H1 (cell line): Measurements from ENCODE around the gene SLC25A21. TPM values are rescaled to one million over a fixed set of nuclear protein-coding genes. Genes with fewer than 3 reads are reported as not detected.

ENCODE experiments used
- CTCF ChIA-PET: fragments of 300-600 bp; sonication (Branson Sonifier 250); formaldehyde crosslinking; loops from one replicate; lab custom pipeline; 2021; ENCODE audit not compliant: partially characterized antibody; lab: Charles Lee
- POLR2A ChIA-PET: fragments of 300-600 bp; sonication (Branson Sonifier 250); formaldehyde crosslinking; loops from one replicate; lab custom pipeline; 2021; ENCODE audit warnings: inconsistent platforms; ENCODE audit not compliant: partially characterized antibody; lab: Charles Lee
- DNase-seq, 2 experiments: peaks; one replicate each; pipeline versions ENCODE4 v3.0.0 to v3.0.0-alpha.2; 2010 to 2022; ENCODE audit warnings: low spot score in 2 of 2, low read depth in 1 of 2, mixed read lengths in 1 of 2
- FAIRE-seq: peaks from 2 replicates; lab custom pipeline; 2011; peaks lifted over from hg19 to GRCh38; lab: Jason Lieb, UNC
- H2AFZ ChIP-seq: 2 replicates; pipeline ENCODE4 v1.8.1; 2012; ENCODE audit warnings: low read length, inconsistent platforms
- H2AK5ac ChIP-seq: 2 replicates; pipeline ENCODE4 v1.6.1; 2013; ENCODE audit warnings: low read depth, low read length
- H2BK120ac ChIP-seq: replicated peaks from 2 replicates; pipeline ENCODE3; 2013; ENCODE audit warnings: low read depth, low read length, inconsistent platforms
- H2BK12ac ChIP-seq: 2 replicates; pipeline ENCODE4 v1.6.1; 2013; ENCODE audit warnings: low read depth, low read length
- H2BK15ac ChIP-seq: 2 replicates; pipeline ENCODE4 v1.6.1; 2013; ENCODE audit warnings: low read length
- H2BK20ac ChIP-seq: 2 replicates; pipeline ENCODE4 v1.6.1; 2013; ENCODE audit warnings: low read length
- H2BK5ac ChIP-seq: 2 replicates; pipeline ENCODE4 v1.6.1; 2013; ENCODE audit warnings: low read depth, low read length
- H3K14ac ChIP-seq: 2 replicates; pipeline ENCODE4 v1.6.1; 2013; ENCODE audit warnings: inconsistent platforms; ENCODE audit not compliant: insufficient read length
- H3K18ac ChIP-seq: 2 replicates; pipeline ENCODE4 v1.6.1; 2013; ENCODE audit warnings: low read length; ENCODE audit errors: extremely low read depth
- H3K23ac ChIP-seq: 2 replicates; pipeline ENCODE4 v1.6.1; 2013; ENCODE audit warnings: inconsistent platforms; ENCODE audit not compliant: insufficient read length
- H3K23me2 ChIP-seq: 2 replicates; pipeline ENCODE4 v1.6.1; 2013; ENCODE audit warnings: low read depth, low read length
- H3K27ac ChIP-seq: 2 replicates; pipeline ENCODE4 v1.6.1; 2011; ENCODE audit warnings: low read depth, low read length, inconsistent platforms
- H3K27me3 ChIP-seq, 4 experiments: replicated peaks in 1 of 4; 1 replicate in 1 of 4; 2 replicates in 3 of 4; pipeline versions ENCODE4 v1.6.1 to v1.8.1; 2011 to 2013; ENCODE audit warnings: low read length in 3 of 4, mild to moderate bottlenecking in 3 of 4, inconsistent platforms in 2 of 4, mixed read lengths in 2 of 4, moderate library complexity in 1 of 4; ENCODE audit not compliant: control insufficient read depth in 3 of 4, insufficient read depth in 3 of 4; ENCODE audit errors: extremely low read depth in 1 of 4
- H3K36me3 ChIP-seq, 4 experiments: 2 replicates each; pipeline versions ENCODE4 v1.6.1 to v1.8.1; 2011 to 2013; ENCODE audit warnings: mild to moderate bottlenecking in 4 of 4, low read length in 3 of 4, moderate library complexity in 2 of 4, control low read depth in 1 of 4, inconsistent platforms in 1 of 4; ENCODE audit not compliant: insufficient read depth in 4 of 4, control insufficient read depth in 2 of 4
- H3K4ac ChIP-seq: replicated peaks from 2 replicates; pipeline ENCODE3; 2013; ENCODE audit warnings: low read length, low read depth, mixed read lengths, inconsistent platforms; ENCODE audit not compliant: insufficient read length
- H3K4me1 ChIP-seq, 4 experiments: replicated peaks in 1 of 4; 1 replicate in 1 of 4; 2 replicates in 3 of 4; pipeline versions ENCODE4 v1.6.1 to v1.8.1; 2011 to 2013; ENCODE audit warnings: low read length in 3 of 4, inconsistent platforms in 2 of 4, mixed read lengths in 1 of 4; ENCODE audit not compliant: insufficient read depth in 4 of 4, control insufficient read depth in 3 of 4
- H3K4me2 ChIP-seq, 2 experiments: 2 replicates each; pipeline versions ENCODE4 v1.6.1 to v1.8.1; 2011 to 2013; ENCODE audit warnings: low read depth in 2 of 2, low read length in 2 of 2, control low read depth in 1 of 2, inconsistent platforms in 1 of 2, mild to moderate bottlenecking in 1 of 2; ENCODE audit not compliant: insufficient read depth in 1 of 2
- H3K4me3 ChIP-seq, 4 experiments: fragments of 200-600, 300-600 bp in 1 of 4; sonication (generic), shearing (Covaris generic), sonication (Bioruptor Twin) in 1 of 4; 2 replicates each; pipeline versions ENCODE4 v1.5.1 to v1.8.1; 2011 to 2016; ENCODE audit warnings: low read length in 4 of 4, low read depth in 3 of 4, control low read depth in 2 of 4, inconsistent platforms in 2 of 4, mild to moderate bottlenecking in 2 of 4, mixed read lengths in 1 of 4, moderate library complexity in 1 of 4; ENCODE audit not compliant: insufficient read depth in 2 of 4; ENCODE audit errors: extremely low read depth in 1 of 4
- H3K56ac ChIP-seq: replicated peaks from 2 replicates; pipeline ENCODE3; 2013; ENCODE audit warnings: low read depth, mild to moderate bottlenecking, mixed read lengths, low read length, inconsistent platforms; ENCODE audit not compliant: insufficient read length
- H3K79me1 ChIP-seq: 2 replicates; pipeline ENCODE4 v1.6.1; 2013; ENCODE audit warnings: low read depth, low read length, control low read depth
- H3K79me2 ChIP-seq, 2 experiments: 2 replicates each; pipeline versions ENCODE4 v1.6.1 to v1.8.1; 2012 to 2013; ENCODE audit warnings: low read length in 2 of 2, mild to moderate bottlenecking in 2 of 2, inconsistent platforms in 1 of 2; ENCODE audit not compliant: insufficient read depth in 2 of 2, control insufficient read depth in 1 of 2
- H3K9ac ChIP-seq, 4 experiments: replicated peaks in 1 of 4; 1 replicate in 1 of 4; 2 replicates in 3 of 4; pipeline versions ENCODE4 v1.6.1 to v1.8.1; 2011 to 2013; ENCODE audit warnings: low read depth in 3 of 4, low read length in 3 of 4, control low read depth in 2 of 4, mild to moderate bottlenecking in 2 of 4, moderate library complexity in 2 of 4, inconsistent platforms in 1 of 4; ENCODE audit errors: extremely low read depth in 1 of 4
- H3K9me3 ChIP-seq, 2 experiments: 2 replicates each; pipeline versions ENCODE4 v1.6.1 to v1.8.1; 2012 to 2013; ENCODE audit warnings: mild to moderate bottlenecking in 2 of 2, moderate library complexity in 2 of 2, control low read depth in 1 of 2, inconsistent platforms in 1 of 2, low read depth in 1 of 2, low read length in 1 of 2, mixed read lengths in 1 of 2; ENCODE audit not compliant: insufficient read depth in 2 of 2
- H4K20me1 ChIP-seq, 2 experiments: replicated peaks in 1 of 2; 2 replicates each; pipeline versions ENCODE3 to v1.8.1; 2011 to 2013; ENCODE audit warnings: inconsistent platforms in 2 of 2, low read length in 2 of 2, mild to moderate bottlenecking in 1 of 2; ENCODE audit not compliant: insufficient read depth in 2 of 2, control insufficient read depth in 1 of 2
- H4K5ac ChIP-seq: 2 replicates; pipeline ENCODE4 v1.6.1; 2013; ENCODE audit warnings: low read length, low read depth, mixed read lengths, inconsistent platforms; ENCODE audit not compliant: insufficient read length
- H4K8ac ChIP-seq: 2 replicates; pipeline ENCODE4 v1.8.0; 2013; ENCODE audit warnings: mild to moderate bottlenecking, moderate library complexity, low read length, inconsistent platforms; ENCODE audit not compliant: insufficient read depth; ENCODE audit errors: extremely low read depth
- H4K91ac ChIP-seq: replicated peaks from 2 replicates; pipeline ENCODE3; 2013; ENCODE audit warnings: low read length, mixed read lengths, inconsistent platforms; ENCODE audit not compliant: insufficient read length
- ASH2L ChIP-seq: fragments of 200-600, 300-600 bp; sonication (generic); IDR thresholded peaks from one replicate; pipeline ENCODE4 v1.7.1; 2017; ENCODE audit warnings: low read length
- EZH2 ChIP-seq: fragments of 200-600 bp; sonication (generic); IDR thresholded peaks from 2 replicates; pipeline ENCODE4 v1.7.1; 2012; ENCODE audit warnings: low read depth, mild to moderate bottlenecking, moderate library complexity, low read length, inconsistent platforms; ENCODE audit not compliant: severe bottlenecking
- HDAC2 ChIP-seq, 2 experiments: fragments of 300-600 bp in 1 of 2; sonication (generic) in 1 of 2; IDR thresholded peaks; 2 replicates each; pipeline ENCODE4 v1.6.1; 2011 to 2012; ENCODE audit warnings: low read depth in 2 of 2, low read length in 2 of 2, mild to moderate bottlenecking in 2 of 2, moderate library complexity in 2 of 2, borderline replicate concordance in 1 of 2, inconsistent platforms in 1 of 2
- MAFK ChIP-seq: IDR thresholded peaks from 2 replicates; pipeline ENCODE4 v1.6.1; 2012; ENCODE audit warnings: low read depth, mild to moderate bottlenecking, improper control_type of control experiment, low read length
- NANOG ChIP-seq: IDR thresholded peaks from 2 replicates; pipeline ENCODE4 v1.6.1; 2011; ENCODE audit warnings: low read length, low read depth, mild to moderate bottlenecking, inconsistent platforms; ENCODE audit not compliant: insufficient read depth, poor library complexity, severe bottlenecking
- POLR2AphosphoS5 ChIP-seq: IDR thresholded peaks from 2 replicates; pipeline ENCODE4 v1.6.1; 2011; ENCODE audit warnings: low read depth, low read length
- RBBP5 ChIP-seq: IDR thresholded peaks from 2 replicates; pipeline ENCODE4 v1.7.1; 2012; ENCODE audit warnings: low read depth, mild to moderate bottlenecking, inconsistent platforms, low read length, moderate library complexity, borderline replicate concordance
- SRF ChIP-seq: IDR thresholded peaks from 2 replicates; pipeline ENCODE4 v1.6.1; 2011; ENCODE audit warnings: mild to moderate bottlenecking, low read depth, low read length, moderate library complexity
- TCF12 ChIP-seq: IDR thresholded peaks from 2 replicates; pipeline ENCODE4 v1.6.1; 2011; ENCODE audit warnings: low read depth, mild to moderate bottlenecking, low read length
- YY1 ChIP-seq: IDR thresholded peaks from 2 replicates; pipeline ENCODE4 v1.6.1; 2011; ENCODE audit warnings: low read depth, mild to moderate bottlenecking, low read length
- WGBS, 2 experiments: shearing (Covaris generic) in 1 of 2; methylation state at CpG; one replicate each; pipeline versions ENCODE4 v1.1.6 to v1.1.7; 2013 to 2015; ENCODE audit warnings: low lambda C conversion rate in 2 of 2, mixed read lengths in 2 of 2, inconsistent platforms in 1 of 2, low coverage in 1 of 2, missing lambda C conversion rate in 1 of 2; ENCODE audit not compliant: insufficient replicate concordance in 2 of 2, insufficient coverage in 1 of 2, insufficient read length in 1 of 2; ENCODE audit errors: extremely low coverage in 1 of 2, missing lambda C conversion rate in 1 of 2; 5-methylcytosine and 5-hydroxymethylcytosine counted together
- polyA plus RNA-seq, 7 experiments: library from polyadenylated mRNA; depleted of rRNA in 3 of 7; stranded (reverse) in 5 of 7; unstranded in 2 of 7; fragments of >200 nt in 5 of 7; fragments of 200-250 nt in 2 of 7; gene quantifications; 1 replicate in 5 of 7; 2 replicates in 1 of 7; 4 replicates in 1 of 7; pipeline versions ENCODE4 v1.2.1 to v1.2.3, GENCODE V29; 2011 to 2013; ENCODE audit warnings: missing spikeins in 2 of 7, mixed read lengths in 2 of 7
- total RNA-seq: library from RNA; stranded (reverse); fragmentation: NEBNext Ultra II Directional; extraction: Animal tissue kit (Norgen Biotek cat#: 25700); gene quantifications from 2 replicates; pipeline ENCODE4 v1.2.1, GENCODE V29; 2021

Gene SLC25A21
- total and polyA plus RNA-seq, 2 of the 8 experiments (the other 6 are each of a cell fraction or from before 2014, with no cell fraction given) = 6.9 to 15.7 TPM

GRCh38 chr14:37167151-37168047 lies 5.0 kb downstream of the SLC25A21 start:
- peak overlapping the region; percentile 88; the same call in 1 of the 2 replicates for H2BK12ac ChIP-seq
- H4K91ac ChIP-seq = no peak overlapping the region
- DNase-seq (peak; percentile 60 to 67), FAIRE-seq (peak; percentile 92)
- no peak overlapping the region for H2AFZ ChIP-seq
- no peak overlapping the region for H2AK5ac ChIP-seq
- H3K4me1 ChIP-seq = peaks cover 4 to 21% (median 12%) of the 10 kb centered on the region in 4 experiments; a peak in 5 of 7 replicates
- H3K14ac ChIP-seq = no peak overlapping the region
- peak overlapping the region; percentile 53; the same call in 1 of the 2 replicates for H3K27ac ChIP-seq
- CTCF ChIA-PET = interaction anchor here (1.0 to 3.5 kb wide), 7 partner anchors 14 to 67 kb away, joined by 3 to 15 read pairs (median 3); partner anchors contain the start of gene MIPOL1
- 44% methylated on average over 10 of the region's 10 CpGs; no CpG with 5 or more reads in 1 of the 2 experiments for WGBS, 2 experiments
- no peak overlapping the region for H2BK15ac ChIP-seq
- H4K20me1 ChIP-seq = no peaks in the 10 kb centered on the region
- peak overlapping the region; percentile 44 to 45 for H3K4me2 ChIP-seq
- no peak overlapping the region for H4K8ac ChIP-seq
- H3K18ac ChIP-seq = peak overlapping the region; percentile 68; the same call in 1 of the 2 replicates
- H3K23me2 ChIP-seq = peaks cover 3% of the 10 kb centered on the region
- POLR2A ChIA-PET = interaction anchor here (1.5 to 2.0 kb wide), 2 partner anchors 10 to 13 kb away, joined by 4 to 10 read pairs; no protein-coding TSS in a partner anchor
- peak overlapping the region in 1 of 4 experiments; percentile 34; a peak in 1 of 8 replicates for H3K4me3 ChIP-seq
- no peak overlapping the region for H3K23ac ChIP-seq
- H4K5ac ChIP-seq = no peak overlapping the region
- peaks cover 0 to 7% of the 10 kb centered on the region in 2 experiments; a peak in 2 of 4 replicates for H3K79me2 ChIP-seq
- H3K56ac ChIP-seq = no peak overlapping the region
- no peaks in the 10 kb centered on the region; a peak in 1 of 8 replicates for H3K36me3 ChIP-seq
- H2BK120ac ChIP-seq = peak overlapping the region; percentile 88
- no peak overlapping the region for H3K9ac ChIP-seq
- no peaks in the 10 kb centered on the region for H3K9me3 ChIP-seq
- H3K27me3 ChIP-seq = no peaks in the 10 kb centered on the region
- no peaks in the 10 kb centered on the region for H3K79me1 ChIP-seq
- H3K4ac ChIP-seq = no peak overlapping the region
- 0 out of 2 replicates have a peak overlapping the region, but pooled peaks have one; percentile 26 for H2BK20ac ChIP-seq
- H2BK5ac ChIP-seq = peak overlapping the region; percentile 29; the same call in 1 of the 2 replicates
- TF ChIP-seq POLR2AphosphoS5 (no peak), MAFK (peak; percentile 84), NANOG (peak; percentile 61), SRF (no peak), RBBP5 (no peak), ASH2L (peak; percentile 21), YY1 (no peak), TCF12 (0 out of 2 replicates have a peak, but pooled peaks have one; percentile 71), EZH2 (no peak), HDAC2 (IDR thresholded peaks at IDR 0.05; ENCODE audit: borderline replicate concordance in 1 of 2, low read depth in 2 of 2, low read length in 2 of 2) (peak in 1 of 2 experiments; percentile 17; a peak in 1 of 4 replicates)
